K562 (cell line): ENCODE measurements around the gene APOBEC3C. TPM values are rescaled to one million over a fixed set of nuclear protein-coding genes. Genes with fewer than 3 reads are reported as not detected.
A peak's percentile ranks its signal among the peaks of the same experiment; 100 is the strongest.

Experiments
- ATAC-seq: fragments of 200-7000 bp; cut with Tn5 transposase; 3 replicates; pipeline ENCODE4 v1.9.1; 2020; ENCODE audit warnings: moderate library complexity
- BruUV-seq: library from RNA; stranded (reverse); fragments of 400-500 nt; replicated peaks from 2 replicates; lab custom pipeline; 2021; lab: Mats Ljungman, UMichigan
- CTCF ChIA-PET: fragments of 300-600 bp; formaldehyde crosslinking; extraction: SDS; loops from one replicate; lab custom pipeline; 2021; ENCODE audit warnings: low intra/inter-chr PET ratio; lab: Yijun Ruan, JAX
- POLR2A ChIA-PET: fragments of 300-600, 350-650 bp; sonication (Branson Sonifier 250); formaldehyde crosslinking; extraction: SDS; loops from one replicate; lab custom pipeline; 2021; ENCODE audit warnings: antibody characterized with exemption, inconsistent platforms; lab: Yijun Ruan, JAX
- DNase-seq, 4 experiments: peaks; one replicate each; pipeline versions ENCODE4 v3.0.0 to v3.0.0-alpha.2; 2011 to 2018; ENCODE audit warnings: low spot score in 3 of 4, mixed read lengths in 3 of 4; ENCODE audit errors: extremely low read depth in 1 of 4
- FAIRE-seq: peaks from 2 replicates; lab custom pipeline; 2011; peaks lifted over from hg19 to GRCh38; lab: Jason Lieb, UNC
- H2AFZ ChIP-seq: 2 replicates; pipeline ENCODE4 v1.6.0; 2011; ENCODE audit warnings: low read depth, low read length, control low read depth, inconsistent platforms
- H3K27ac ChIP-seq: fragments of 200-600 bp; 3 replicates; pipeline ENCODE4 v1.8.0; 2011; ENCODE audit warnings: low read depth, mild to moderate bottlenecking, control low read depth, inconsistent platforms, low read length, moderate library complexity, mixed read lengths; ENCODE audit errors: extremely low read depth
- H3K27me3 ChIP-seq, 2 experiments: fragments of 300-600 bp in 1 of 2; 2 replicates in 1 of 2; 3 replicates in 1 of 2; pipeline versions ENCODE4 v1.6.0 to v1.8.0; 2011; ENCODE audit warnings: inconsistent platforms in 2 of 2, low read length in 2 of 2, mild to moderate bottlenecking in 1 of 2, mixed read lengths in 1 of 2, moderate library complexity in 1 of 2; ENCODE audit not compliant: control insufficient read depth in 2 of 2, insufficient read depth in 2 of 2
- H3K36me3 ChIP-seq: fragments of 300-600 bp; 3 replicates; pipeline ENCODE4 v1.8.0; 2011; ENCODE audit warnings: mild to moderate bottlenecking, low read length, inconsistent platforms; ENCODE audit not compliant: control insufficient read depth, insufficient read depth
- H3K4me1 ChIP-seq, 2 experiments: fragments of 200-600 bp in 1 of 2; replicated peaks in 1 of 2; 2 replicates in 1 of 2; 3 replicates in 1 of 2; pipeline versions ENCODE4 v1.5.1 to v1.8.0; 2011; ENCODE audit warnings: inconsistent platforms in 2 of 2, low read length in 2 of 2, mild to moderate bottlenecking in 1 of 2, mixed read lengths in 1 of 2, moderate library complexity in 1 of 2; ENCODE audit not compliant: control insufficient read depth in 2 of 2, insufficient read depth in 2 of 2
- H3K4me2 ChIP-seq: 2 replicates; pipeline ENCODE4 v1.6.1; 2011; ENCODE audit warnings: low read length, control low read depth, inconsistent platforms, mixed read lengths; ENCODE audit not compliant: insufficient read depth
- H3K4me3 ChIP-seq: fragments of 200-600 bp; sonication (generic), shearing (Covaris generic); 2 replicates; pipeline ENCODE4 v1.5.1; 2016; ENCODE audit warnings: control low read depth, inconsistent platforms
- H3K79me2 ChIP-seq: fragments of 200-600 bp; 3 replicates; pipeline ENCODE4 v1.8.0; 2011; ENCODE audit warnings: low read length, inconsistent platforms; ENCODE audit not compliant: control insufficient read depth, insufficient read depth
- H3K9ac ChIP-seq, 2 experiments: 2 replicates each; pipeline versions ENCODE4 v1.6.0 to v1.6.1; 2011; ENCODE audit warnings: low read depth in 2 of 2, low read length in 2 of 2, control low read depth in 1 of 2, inconsistent platforms in 1 of 2, mild to moderate bottlenecking in 1 of 2, mixed read lengths in 1 of 2; ENCODE audit not compliant: insufficient read depth in 1 of 2
- H3K9me1 ChIP-seq: one replicate; pipeline ENCODE4 v1.6.0; 2011; ENCODE audit warnings: inconsistent platforms, mild to moderate bottlenecking, low read length, moderate library complexity; ENCODE audit not compliant: control insufficient read depth, insufficient read depth
- H3K9me3 ChIP-seq: replicated peaks from 2 replicates; pipeline ENCODE4 v1.5.1; 2011; ENCODE audit warnings: low read depth, low read length, inconsistent platforms; ENCODE audit not compliant: control insufficient read depth, insufficient read depth
- H4K20me1 ChIP-seq: replicated peaks from 2 replicates; pipeline ENCODE4 v1.6.1; 2011; ENCODE audit warnings: low read length, inconsistent platforms, mixed read lengths; ENCODE audit not compliant: control insufficient read depth, insufficient read depth
- BRD9 ChIP-seq: fragments of 450-650 bp; IDR thresholded peaks from 2 replicates; pipeline ENCODE4 v1.6.1; 2018; ENCODE audit warnings: low read depth; ENCODE audit not compliant: partially characterized antibody
- CREM ChIP-seq: IDR thresholded peaks from 2 replicates; pipeline ENCODE4 v1.6.1; 2014; ENCODE audit warnings: antibody characterized with exemption, low read depth
- CTCF ChIP-seq, 3 experiments: IDR thresholded peaks in 2 of 3; conservative IDR thresholded peaks in 1 of 3; 2 replicates each; pipeline ENCODE4 v1.5.1; 2011 to 2012; ENCODE audit warnings: low read length in 3 of 3, mild to moderate bottlenecking in 3 of 3, control low read depth in 2 of 3, improper control_type of control experiment in 1 of 3, inconsistent platforms in 1 of 3, low read depth in 1 of 3, mixed read lengths in 1 of 3, moderate library complexity in 1 of 3; ENCODE audit not compliant: insufficient read depth in 2 of 3
- E2F6 ChIP-seq, 2 experiments: IDR thresholded peaks; 2 replicates each; pipeline ENCODE4 v1.6.1; 2011; ENCODE audit warnings: borderline replicate concordance in 1 of 2, control low read depth in 1 of 2, low read depth in 1 of 2, low read length in 1 of 2, mild to moderate bottlenecking in 1 of 2, mixed read lengths in 1 of 2, moderate library complexity in 1 of 2; ENCODE audit not compliant: insufficient read depth in 1 of 2, insufficient read length in 1 of 2, poor library complexity in 1 of 2, severe bottlenecking in 1 of 2; ENCODE audit errors: extremely low read depth in 1 of 2
- FOXK1 ChIP-seq: sonication (generic); formaldehyde crosslinking; IDR thresholded peaks from 2 replicates; pipeline ENCODE4 v1.8.0; 2022; ENCODE audit warnings: missing genetic modification reagents, mild to moderate bottlenecking, borderline replicate concordance
- MED1 ChIP-seq: sonication (generic); formaldehyde crosslinking; IDR thresholded peaks from 2 replicates; pipeline ENCODE4 v1.8.1; 2023; ENCODE audit warnings: missing genetic modification reagents, borderline replicate concordance
- RAD21 ChIP-seq, 2 experiments: fragments of 250-450 bp in 1 of 2; fragments of 450-650 bp in 1 of 2; sonication (Bioruptor Pico) in 1 of 2; formaldehyde crosslinking in 1 of 2; IDR thresholded peaks in 1 of 2; conservative IDR thresholded peaks in 1 of 2; 2 replicates each; pipeline versions ENCODE4 v1.4.0 to v1.8.0; 2020 to 2022; ENCODE audit warnings: mild to moderate bottlenecking in 2 of 2, moderate library complexity in 1 of 2
- SMC3 ChIP-seq: conservative IDR thresholded peaks from 2 replicates; pipeline ENCODE4 v1.6.1; 2011; ENCODE audit warnings: low read depth, low read length, improper control_type of control experiment; ENCODE audit not compliant: insufficient read depth
- STAG1 ChIP-seq: sonication (generic); formaldehyde crosslinking; IDR thresholded peaks from 2 replicates; pipeline ENCODE4 v1.5.0; 2020; ENCODE audit warnings: missing genetic modification reagents, borderline replicate concordance
- WGBS: fragments of 100-300 bp; shearing (Covaris generic); methylation state at CpG from one replicate; pipeline ENCODE4 v1.1.6; 2016; ENCODE audit warnings: low coverage, mixed read lengths; ENCODE audit not compliant: insufficient coverage; ENCODE audit errors: missing lambda C conversion rate; 5-methylcytosine and 5-hydroxymethylcytosine counted together
- in situ Hi-C: fragments of 300-500 bp; cut with MboI; formaldehyde crosslinking; loops from 4 replicates; pipeline ENCODE4 v1.15.0; 2018; ENCODE audit warnings: inconsistent platforms, mixed read lengths
- intact Hi-C: fragments of 100-400 bp; cut with micrococcal nuclease; formaldehyde crosslinking; loops from 2 replicates; pipeline ENCODE4 v1.14.2; 2022
- polyA plus RNA-seq, 8 experiments: library from polyadenylated mRNA; depleted of rRNA in 4 of 8; stranded (reverse) in 5 of 8; unstranded in 3 of 8; fragments of >200 nt; fragmentation: Nextera tagmentation in 2 of 8; fragmentation: Illumina TruSeq in 1 of 8; extraction: Ambion mirVana in 2 of 8; extraction: Trizol in 1 of 8; gene quantifications; 2 replicates each; pipeline versions ENCODE4 v1.2.1 to v1.2.3, GENCODE V29; 2011 to 2014; ENCODE audit warnings: inconsistent platforms in 1 of 8, missing spikeins in 1 of 8
- total RNA-seq, 7 experiments: library from RNA; depleted of rRNA in 6 of 7; stranded (reverse); fragments of >200 nt in 6 of 7; fragmentation: Illumina TruSeq in 2 of 7; extraction: Trizol in 2 of 7; gene quantifications; 2 replicates each; pipeline versions ENCODE4 v1.2.1 to v1.2.3, GENCODE V29; 2011 to 2021; ENCODE audit warnings: low replicate concordance in 1 of 7

The APOBEC3C gene
- total and polyA plus RNA-seq, 9 of the 15 experiments (the other 6 are each of a cell fraction or from before 2014, with no cell fraction given), result 12.4 to 285 (median 55.5) TPM

GRCh38 chr22:38973289-38974169, 40.5 kb upstream of the APOBEC3C start:
- peak; percentile 25 to 65 for TF ChIP-seq RAD21 (CRISPR knock-in tag; conservative IDR thresholded peaks at IDR 0.05 in 1 of 2, IDR thresholded peaks at IDR 0.05 in 1 of 2)
- peak in 1 of 2 experiments; percentile 25 for TF ChIP-seq E2F6 (IDR thresholded peaks at IDR 0.05; ENCODE audit: borderline replicate concordance in 1 of 2, extremely low read depth in 1 of 2, insufficient read depth in 1 of 2, insufficient read length in 1 of 2, low read depth in 1 of 2, low read length in 1 of 2, poor library complexity in 1 of 2, severe bottlenecking in 1 of 2)
- no peak for TF ChIP-seq BRD9
- TF ChIP-seq SMC3, result peak; percentile 50
- TF ChIP-seq FOXK1 (CRISPR knock-in tag), result 0 out of 2 replicates have a peak, but pooled peaks have one; percentile 49
- peak; percentile 34; the same call in 1 of the 2 replicates for TF ChIP-seq STAG1 (CRISPR knock-in tag)
- peak; percentile 37; the same call in 1 of the 2 replicates for TF ChIP-seq CREM
- TF ChIP-seq CTCF (IDR thresholded peaks at IDR 0.05 in 2 of 3, conservative IDR thresholded peaks at IDR 0.05 in 1 of 3; ENCODE audit: insufficient read depth in 2 of 3, low read depth in 1 of 3, low read length in 3 of 3), result peak; percentile 71 to 78 (median 74)
- TF ChIP-seq MED1 (CRISPR knock-in tag), result no peak
- TF ChIP-seq, all 486 proteins: peak for 7
- FAIRE-seq, result peak; percentile 88
- Histone ChIP-seq H3K27ac (no peak overlapping the region), H2AFZ (peak overlapping the region; percentile 3; the same call in 1 of the 2 replicates), H3K79me2 (no peaks in the 10 kb centered on the region), H3K9me3 (no peaks in the 10 kb centered on the region), H3K9ac (no peak overlapping the region), H3K27me3 (peaks cover 0 to 20% of the 10 kb centered on the region in 2 experiments; a peak in 3 of 5 replicates), H3K9me1 (no peaks in the 10 kb centered on the region), H3K4me3 (no peak overlapping the region), H4K20me1 (no peaks in the 10 kb centered on the region), H3K4me1 (no peaks in the 10 kb centered on the region; a peak in 1 of 5 replicates), H3K4me2 (no peak overlapping the region), H3K36me3 (no peaks in the 10 kb centered on the region)
- DNase-seq, result peak; percentile 43 to 61 (median 50)
- intact Hi-C loops (loop anchor here (1.0 kb wide), 1 partner anchor 30 kb away; no protein-coding TSS in a partner anchor), in situ Hi-C loops (no loop called here)
- WGBS, result 24% methylated on average over 14 of the region's 15 CpGs
- no TSS peak for BruUV-seq
- ChIA-PET CTCF (interaction anchor here (1.2 to 1.4 kb wide), 2 partner anchors 30 to 148 kb away, joined by 4 to 6 read pairs; no protein-coding TSS in a partner anchor), POLR2A (interaction anchor here (0.6 kb wide), 1 partner anchor 217 kb away, joined by 3 read pairs; no protein-coding TSS in a partner anchor)
- peak; percentile 83 for ATAC-seq
